GM11168 (cell line): ENCODE results near the gene TIMM22.
"Not testable (repeated sequence)": the region's sequence is repeated elsewhere in the genome, so short reads cannot be mapped to it uniquely, and the experiment has no call there.

Experiments
- in situ Hi-C: fragments of 300-500 bp; cut with MboI; formaldehyde crosslinking; loops from one replicate; pipeline ENCODE4 v1.12.0; 2022; ENCODE audit warnings: low sequenced_read_pairs; ENCODE audit not compliant: unreplicated experiment

TIMM22 gene

DNA sequence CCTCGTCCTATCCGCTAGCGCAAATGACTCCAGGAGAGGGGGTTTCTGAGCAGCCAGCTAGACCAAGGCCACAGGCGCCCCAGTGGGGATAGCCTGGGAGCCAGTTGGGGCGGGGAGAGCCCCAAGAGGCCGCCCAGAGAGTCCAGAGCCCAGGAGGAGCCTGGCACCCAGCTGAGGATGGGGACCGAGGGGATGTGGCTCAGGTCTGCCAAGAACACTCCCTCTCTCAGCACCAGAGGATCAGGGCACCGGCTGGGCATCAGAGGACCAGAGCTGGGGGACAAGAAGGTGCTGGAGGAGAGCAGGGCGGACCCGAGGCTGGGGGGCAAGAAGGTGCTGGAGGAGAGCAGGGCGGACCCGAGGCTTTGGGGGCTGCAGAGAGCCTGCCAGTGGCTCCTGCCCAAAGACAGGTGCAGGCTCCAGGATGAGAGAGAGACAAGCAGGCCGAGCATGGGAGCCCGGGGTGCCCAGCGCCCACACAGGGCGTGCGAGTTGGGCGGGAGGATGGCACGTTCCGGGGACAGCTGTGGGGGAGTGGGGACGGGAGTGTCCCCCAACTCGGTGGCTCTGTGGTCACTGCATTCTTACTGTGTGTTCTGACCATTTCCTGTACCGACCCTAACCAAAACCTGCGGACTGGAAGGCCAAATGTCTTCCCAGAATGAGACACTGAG lies 39.4 kb downstream of the TIMM22 start:
- in situ Hi-C loops: no loop called here

DNA sequence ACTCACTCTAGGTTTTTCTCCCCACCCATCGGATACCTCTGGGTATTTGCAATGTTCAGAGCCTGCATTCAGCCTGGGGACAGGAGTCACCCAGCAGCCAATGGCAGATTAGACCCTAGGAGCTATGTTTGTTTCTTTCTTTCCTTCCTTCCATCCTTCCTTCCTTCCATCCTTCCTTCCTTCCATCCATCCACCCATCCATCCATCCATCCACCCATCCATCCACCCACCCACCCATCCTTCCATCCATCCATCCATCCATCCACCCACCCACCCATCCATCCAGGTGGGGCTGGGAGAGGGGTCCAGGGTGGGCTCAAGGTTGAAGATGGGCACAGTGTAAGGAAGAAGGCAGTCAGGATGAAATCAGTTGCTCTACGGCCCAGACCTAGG lies 39.9 kb downstream of the TIMM22 start:
- in situ Hi-C loops: no loop called here

DNA sequence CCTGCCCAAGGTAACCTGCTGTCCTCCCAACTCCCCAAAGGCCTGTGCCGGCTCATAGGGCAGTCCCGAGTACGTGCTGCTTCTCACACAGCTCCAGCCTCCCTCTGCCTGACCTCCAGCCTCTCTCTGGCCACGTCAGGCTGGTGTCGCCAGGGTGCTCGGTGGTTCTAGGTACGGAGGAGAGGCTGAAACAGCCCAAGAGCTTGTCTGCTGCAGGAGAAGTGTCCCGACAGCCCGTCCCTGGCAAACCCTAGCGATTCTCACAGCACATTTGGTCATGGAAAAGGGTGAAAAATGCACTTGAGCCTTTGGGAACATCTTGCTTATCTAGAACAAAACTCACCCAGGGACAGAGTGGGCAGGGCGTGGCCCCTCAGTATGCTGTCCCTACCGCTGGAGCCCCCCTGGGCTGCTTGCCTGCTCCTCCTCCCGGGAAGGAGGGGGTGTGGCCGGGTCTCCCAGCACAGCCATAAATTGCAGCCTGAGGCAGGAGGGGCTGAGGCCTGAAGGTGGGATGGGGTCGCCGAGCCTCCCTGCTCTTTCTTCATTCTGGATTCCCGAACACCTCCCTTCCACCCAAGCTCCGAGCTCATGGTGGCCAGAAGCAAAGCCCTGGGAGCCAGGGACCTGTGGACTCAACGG lies 40.4 kb downstream of the TIMM22 start:
- in situ Hi-C loops: no loop called here

DNA sequence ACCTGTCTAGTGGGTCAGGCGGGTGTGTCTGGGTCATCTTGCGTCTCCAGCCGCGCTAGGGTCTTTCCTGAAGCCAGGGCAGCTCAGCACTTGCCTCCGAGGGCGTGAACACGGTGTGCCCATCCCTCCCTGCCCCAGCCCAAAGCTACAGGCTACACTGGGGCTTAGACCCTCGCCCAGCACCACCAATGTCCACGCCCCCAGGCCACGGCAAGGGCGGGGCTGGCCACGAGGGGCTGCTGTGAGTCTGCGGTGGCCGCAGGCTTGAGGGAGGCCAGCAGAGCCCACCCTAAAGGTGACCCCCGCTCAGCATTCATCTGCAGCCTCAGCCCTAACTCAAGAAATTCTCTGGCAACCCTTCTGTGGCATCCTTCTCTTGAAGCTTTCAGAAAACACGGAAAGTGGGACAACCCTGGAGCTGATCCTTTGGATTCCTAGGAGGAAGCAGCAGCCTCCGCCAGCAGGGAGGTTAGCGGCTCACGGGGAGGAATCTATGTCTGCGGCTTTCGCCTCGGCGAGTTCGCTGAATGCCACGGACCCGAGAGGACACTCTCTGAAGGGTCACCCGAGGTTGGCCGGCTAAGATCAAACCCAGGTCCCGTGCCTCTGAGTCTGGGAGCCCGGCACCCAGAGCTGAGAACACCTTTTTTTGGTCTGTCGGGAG lies 41.7 kb downstream of the TIMM22 start:
- in situ Hi-C loops: no loop called here

DNA sequence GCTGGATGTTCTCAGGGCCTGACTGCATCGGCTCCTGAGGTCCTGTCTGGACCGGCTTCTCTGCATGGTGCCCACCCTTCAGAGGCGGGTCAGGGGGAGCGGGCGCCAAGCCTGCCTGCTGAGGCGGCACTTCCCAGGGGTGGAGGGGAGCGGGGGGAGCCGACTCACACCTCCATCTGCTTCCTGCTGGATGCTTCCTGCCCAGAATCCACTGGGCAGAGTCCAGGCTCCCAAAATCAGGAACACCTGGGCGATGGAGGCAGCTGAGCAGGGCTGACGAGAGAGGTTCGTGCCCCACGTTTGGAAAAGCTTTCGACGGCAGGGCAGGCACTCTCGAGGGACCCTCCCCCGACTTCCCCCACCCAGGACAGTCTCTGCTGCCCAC lies 42.2 kb downstream of the TIMM22 start:
- in situ Hi-C loops: no loop called here

DNA sequence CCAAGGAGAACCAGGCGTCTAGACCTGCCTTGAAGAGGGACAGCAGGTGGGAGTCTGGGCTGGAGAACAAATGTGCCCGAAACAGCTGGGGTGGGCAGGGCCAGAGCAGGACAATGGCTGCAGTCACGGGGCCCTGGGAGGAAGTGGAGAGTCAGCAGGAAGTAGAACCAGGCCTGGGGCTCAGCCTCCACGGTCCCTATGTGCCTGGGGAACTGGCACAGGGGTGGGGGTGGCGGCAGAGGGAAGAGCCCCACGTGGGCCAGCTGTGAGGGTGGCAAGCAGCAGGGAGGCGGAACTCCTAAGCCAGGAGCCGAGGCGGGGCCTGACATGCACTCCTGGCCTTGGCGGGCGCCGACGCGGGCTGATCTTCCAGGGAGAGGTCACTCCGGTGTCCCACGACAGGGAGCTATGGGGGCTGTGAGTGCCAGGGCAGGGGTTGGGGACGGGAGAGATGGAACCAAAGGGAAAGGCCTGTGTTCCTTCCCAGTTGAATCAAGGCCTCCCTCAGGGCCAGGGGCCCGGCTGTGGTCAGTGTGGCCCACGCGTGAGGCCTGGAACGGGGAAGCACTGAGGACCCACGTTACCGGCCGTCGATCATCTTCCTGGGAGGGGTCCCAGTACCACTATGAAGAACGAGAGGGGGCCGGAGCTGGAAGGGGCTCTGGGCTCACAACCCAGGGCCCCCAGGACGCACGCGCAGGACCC lies 42.7 kb downstream of the TIMM22 start:
- in situ Hi-C loops: no loop called here

DNA sequence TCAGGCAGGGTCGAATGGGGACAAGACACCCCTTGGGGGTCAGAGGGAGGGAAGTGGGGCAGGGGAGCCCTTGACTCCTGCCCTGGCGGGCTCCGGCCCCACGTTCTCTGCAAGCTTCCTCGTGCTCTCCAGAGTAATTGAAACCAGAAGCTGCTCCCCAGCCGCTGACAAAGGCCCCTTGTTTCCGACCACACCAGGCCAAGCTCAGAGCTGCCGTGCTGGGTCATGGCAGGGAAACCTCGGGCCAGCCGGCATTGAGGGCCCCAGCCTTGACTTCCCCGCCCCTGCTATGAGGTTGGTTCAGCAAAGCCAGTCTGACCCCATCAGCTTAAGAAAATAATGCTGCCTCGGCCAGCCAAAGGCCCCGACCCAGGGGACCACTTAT lies 43.3 kb downstream of the TIMM22 start:
- in situ Hi-C loops: no loop called here

DNA sequence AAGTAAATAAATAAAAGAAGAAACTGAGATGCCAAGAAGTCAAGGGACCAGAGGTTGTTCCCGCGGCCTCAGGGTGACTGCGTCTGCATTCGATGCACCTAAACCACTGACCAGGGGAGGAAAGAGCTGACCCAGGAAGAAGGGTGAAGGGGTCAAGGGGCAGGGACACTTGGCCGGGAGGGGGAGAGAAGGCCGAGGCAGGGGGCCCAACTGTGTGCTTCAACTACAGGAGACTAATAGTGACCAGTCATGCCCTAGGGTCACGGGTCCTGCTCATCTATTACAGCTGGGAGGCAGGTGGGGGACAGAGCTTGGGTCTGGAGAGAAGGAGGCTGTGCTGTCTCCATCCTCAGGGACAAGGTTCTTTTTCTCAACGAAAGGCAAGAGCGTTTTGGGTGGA lies 44.8 kb downstream of the TIMM22 start:
- in situ Hi-C loops: no loop called here

DNA sequence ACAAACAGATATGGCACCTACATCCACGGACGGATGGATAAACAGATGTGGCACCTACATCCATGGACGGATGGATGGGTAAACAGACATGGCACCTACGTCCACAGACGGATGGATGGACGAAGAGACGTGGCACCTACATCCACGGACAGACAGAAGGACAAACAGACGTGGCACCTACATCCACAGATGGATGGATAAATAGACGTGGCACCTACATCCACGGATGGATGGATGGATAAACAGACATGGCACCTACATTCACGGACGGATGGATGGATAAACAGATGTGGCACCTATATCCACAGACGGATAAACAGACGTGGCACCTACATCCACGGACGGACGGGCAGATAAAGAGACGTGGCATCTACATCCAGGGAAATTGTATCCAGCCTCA lies 45.6 kb downstream of the TIMM22 start:
- in situ Hi-C loops: no loop called here

DNA sequence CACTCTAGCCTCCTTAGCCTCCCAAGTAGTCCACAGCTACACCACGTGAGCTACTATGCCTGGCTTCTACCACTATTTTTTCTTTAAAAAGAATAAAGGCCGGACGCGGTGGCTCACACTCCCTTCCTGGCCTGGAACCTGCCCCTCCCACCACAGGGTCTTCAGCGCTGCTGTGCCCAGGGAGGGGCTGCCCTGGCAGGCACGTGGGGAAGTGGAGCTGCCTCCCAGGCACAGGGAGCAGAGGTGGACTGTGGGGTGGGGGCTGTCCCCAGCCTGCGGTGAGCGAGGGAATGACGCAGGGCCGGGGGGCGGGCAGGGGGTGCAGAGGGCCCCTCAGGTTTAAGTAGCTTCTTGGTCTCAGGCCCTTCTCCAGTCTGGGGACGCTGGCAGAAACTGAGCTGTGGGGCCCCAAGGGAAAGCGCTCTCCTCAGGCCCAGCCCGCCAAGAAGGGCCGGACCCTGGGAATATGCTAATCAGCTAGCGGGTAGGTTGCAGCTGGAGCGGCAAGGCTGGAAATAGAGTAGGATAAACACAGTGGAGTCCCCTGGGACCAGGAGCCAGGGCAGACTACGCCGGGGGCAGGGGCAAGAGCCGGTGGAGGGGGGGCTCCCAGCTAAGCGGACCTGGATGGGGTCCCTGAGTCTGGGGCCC lies 46.8 kb downstream of the TIMM22 start:
- in situ Hi-C loops: no loop called here

DNA sequence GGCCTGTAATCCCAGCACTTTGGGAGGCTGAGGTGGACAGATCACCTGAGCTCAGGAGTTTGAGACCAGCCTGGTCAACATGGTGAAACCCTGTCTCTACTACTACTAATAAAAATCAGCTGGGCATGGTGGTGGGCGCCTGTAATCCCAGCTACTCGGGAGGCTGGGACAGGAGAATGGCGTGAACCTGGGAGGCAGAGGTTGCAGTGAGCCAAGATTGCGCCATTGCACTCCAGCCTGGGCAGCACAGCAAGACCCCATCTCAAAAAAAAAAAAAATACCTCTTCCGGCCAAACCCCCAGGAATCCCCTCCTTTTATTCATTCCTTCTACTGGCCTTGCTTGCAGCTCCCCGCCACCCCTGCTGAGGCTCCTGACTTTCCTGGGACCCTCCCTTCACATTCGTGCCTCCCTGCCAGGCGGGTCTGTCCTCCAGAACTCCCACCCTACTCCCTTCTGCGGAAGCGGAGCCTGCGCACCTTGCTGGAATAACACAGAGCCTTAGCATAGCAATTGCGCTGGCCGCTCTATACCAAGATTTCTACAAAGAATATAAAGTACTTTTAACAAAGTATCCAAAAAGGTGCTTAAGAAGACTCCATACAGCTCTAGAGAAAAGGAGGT lies 47.6 kb downstream of the TIMM22 start:
- in situ Hi-C loops: not testable (repeated sequence)

DNA sequence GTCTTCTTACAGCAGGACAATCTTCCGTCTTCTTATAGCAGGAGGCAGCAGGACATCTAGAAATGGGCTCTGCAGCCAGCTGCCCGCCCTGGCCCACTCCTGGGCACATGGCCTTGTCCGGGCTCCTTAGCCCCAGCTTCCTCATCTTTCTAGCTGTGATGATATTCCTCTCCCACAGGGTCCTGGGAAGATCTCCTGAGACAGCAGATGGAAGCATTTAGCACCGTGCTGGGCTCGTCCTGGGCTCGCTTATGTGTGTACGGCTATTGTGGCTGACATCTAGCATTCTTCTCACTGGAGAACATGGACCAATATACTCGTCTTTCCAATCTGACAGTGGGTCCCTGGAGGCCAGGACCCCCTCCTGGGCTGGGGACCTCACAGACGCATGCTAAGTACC lies 48.5 kb downstream of the TIMM22 start:
- in situ Hi-C loops: no loop called here

DNA sequence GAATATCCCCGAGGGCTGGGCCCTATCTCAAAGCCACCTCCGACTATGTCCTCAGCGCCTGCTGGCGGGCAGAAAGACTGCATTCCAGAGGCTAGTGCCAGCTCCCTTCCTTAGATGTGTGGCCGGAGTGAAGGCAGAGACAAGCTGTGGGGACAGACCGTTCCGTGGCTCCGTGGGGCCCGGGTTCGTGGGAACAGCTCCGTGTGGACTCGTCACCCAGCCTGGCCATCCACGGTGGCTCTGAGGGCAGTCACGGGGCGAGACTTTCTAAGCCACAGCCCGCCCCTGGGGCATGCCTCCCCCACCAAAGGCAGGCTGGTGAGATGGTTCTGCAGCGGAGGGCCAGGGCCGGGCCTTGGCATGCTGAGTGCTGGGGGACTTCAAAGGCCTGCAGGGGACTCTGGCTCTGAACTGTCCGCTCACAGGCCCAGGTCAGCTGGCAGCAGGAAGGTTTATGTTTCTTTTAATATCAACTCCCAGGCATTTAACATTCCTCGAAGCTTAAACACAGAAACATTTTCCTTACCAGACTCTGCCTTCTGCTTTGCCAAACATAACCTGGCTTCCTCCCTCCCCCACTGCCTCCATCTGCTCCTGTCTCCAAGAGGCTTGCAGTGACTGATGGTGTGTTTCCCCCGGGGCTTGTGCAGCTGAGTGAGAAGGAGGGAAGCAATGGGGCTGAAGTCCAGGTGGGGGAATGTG lies 50.4 kb downstream of the TIMM22 start:
- in situ Hi-C loops: no loop called here

DNA sequence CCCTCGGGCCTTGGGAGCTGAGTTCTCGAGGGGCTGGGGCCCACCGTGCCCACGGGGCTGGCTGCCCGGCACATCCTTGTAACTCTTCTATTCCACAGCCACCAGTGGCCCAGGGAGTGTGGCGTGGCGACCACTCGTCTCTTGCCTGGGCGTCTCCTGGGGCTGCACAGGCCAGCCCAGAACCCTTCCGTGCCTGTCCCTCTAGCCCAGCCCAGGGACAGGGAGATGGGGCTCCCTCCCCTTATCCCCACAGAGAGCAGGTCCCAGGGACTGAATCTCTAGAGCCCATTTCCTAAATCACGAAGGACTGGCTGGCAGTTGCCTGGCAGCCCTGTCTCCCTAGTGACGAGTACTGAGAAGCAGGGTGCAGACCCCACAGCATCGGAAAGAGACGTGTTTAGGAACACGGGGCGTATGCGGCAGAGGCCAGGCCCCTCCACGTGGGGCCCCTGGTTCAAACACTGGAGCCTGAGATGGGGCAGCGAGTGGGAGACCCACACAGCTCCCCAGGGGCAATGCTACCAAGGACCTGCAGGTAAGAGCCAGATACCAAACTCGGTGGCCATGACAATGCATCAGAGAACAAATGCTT lies 51.0 kb downstream of the TIMM22 start:
- in situ Hi-C loops: no loop called here

DNA sequence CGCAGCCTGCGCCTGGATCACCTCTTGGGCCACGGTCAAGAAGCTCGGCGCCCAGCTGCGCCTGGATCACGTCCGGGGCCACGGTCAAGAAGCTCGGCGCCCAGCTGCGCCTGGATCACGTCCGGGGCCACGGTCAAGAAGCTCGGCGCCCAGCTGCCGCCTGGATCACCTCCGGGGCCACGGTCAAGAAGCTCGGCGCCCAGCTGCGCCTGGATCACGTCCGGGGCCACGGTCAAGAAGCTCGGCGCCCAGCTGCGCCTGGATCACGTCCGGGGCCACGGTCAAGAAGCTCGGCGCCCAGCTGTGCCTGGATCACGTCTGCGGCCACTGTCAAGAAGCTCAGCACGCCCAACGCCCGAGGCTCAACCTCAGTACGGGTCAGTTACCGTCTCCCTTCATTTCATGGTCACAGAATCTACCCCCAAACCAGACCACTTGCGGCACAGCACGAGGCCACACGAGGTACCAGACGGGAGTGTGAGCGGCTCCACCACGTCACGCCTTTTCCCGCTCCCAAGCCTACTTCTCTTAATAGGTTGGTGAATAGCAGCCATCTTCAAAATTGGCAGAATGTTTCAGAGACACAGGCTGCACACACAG lies 51.7 kb downstream of the TIMM22 start:
- in situ Hi-C loops: not testable (repeated sequence)

DNA sequence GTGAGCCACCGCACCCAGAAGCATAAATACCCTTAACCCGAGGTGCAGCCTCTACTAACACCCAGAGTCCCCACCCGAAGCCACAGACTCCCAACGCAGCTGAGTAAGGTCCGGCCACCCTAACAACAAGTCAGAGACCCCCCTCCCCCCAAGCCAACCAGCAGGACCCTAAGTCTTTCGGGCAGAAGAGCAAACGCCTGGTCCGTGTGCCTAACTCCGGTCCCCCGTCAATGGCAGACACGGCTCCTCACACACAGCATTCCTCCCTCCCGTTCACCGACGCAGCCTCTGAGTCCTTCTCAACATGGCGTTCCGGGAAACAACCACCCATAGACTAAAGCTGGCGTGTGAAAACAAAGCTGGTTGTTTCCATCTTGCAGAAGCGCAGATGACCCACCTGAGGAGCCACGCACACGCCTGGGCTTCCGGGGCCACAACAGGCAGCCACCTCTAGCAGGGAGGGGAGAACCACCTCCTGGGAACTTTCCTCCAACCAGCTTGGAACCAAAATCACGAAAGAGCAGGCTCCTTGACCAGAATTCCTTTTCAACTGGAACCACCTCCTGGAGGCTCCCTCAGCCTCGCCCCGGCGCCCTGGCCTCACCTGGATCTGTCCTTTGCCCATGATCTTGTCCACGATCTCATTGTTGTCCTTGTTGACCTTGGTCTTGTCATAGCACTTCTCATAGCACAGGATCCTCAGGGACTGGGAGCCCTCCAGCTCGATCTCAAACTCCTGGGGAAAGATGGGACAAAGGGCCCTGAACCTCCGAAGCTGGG lies 52.7 kb downstream of the TIMM22 start:
- in situ Hi-C loops: no loop called here

DNA sequence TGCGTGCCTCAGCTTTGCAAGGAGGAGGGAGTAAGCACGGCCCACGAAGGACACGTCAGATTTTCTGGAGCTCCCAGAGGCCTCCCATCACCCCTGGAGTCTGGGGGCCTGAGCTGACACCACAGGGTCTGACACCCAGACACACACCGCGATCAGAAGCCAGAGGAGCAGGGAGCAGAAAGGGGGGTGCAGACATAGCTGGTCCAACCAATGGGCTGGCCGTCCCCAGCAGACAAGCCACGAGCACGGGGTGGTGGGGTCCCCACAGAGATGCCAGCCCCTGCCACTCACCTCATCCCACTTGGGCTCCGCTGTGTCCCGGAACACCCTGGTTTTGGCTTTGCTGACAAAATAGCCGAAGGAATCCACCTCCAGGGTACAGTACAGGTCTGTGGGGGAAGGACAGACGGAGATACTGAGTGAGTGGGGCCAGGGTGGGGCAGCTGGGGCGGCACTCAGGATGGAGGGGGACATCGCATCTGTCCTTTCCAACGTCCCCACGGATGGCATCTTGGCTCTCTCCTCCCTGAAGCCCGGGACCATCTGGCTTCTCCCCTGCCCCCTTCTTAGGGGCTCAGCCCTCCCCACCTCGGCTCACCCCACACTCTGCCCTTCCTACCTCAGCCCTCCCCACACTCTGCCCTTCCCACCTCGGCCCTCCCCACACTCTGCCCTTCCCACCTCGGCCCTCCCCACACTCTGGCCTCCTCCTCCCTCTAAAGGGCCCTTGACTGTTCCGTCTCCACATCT lies 53.5 kb downstream of the TIMM22 start:
- in situ Hi-C loops: no loop called here
